Caco-2 (cell line): ENCODE measurements around the gene FAM221B. TPM values are rescaled to one million over a fixed set of nuclear protein-coding genes. Genes with fewer than 3 reads are reported as not detected.

Experiments used
- BruUV-seq: library from RNA; stranded (reverse); fragments of 400-500 nt; replicated peaks from 2 replicates; lab custom pipeline; 2021; lab: Mats Ljungman, UMichigan
- CTCF ChIA-PET: fragments of 300-600 bp; sonication (Branson Sonifier 250); formaldehyde crosslinking; loops from one replicate; lab custom pipeline; 2022; ENCODE audit warnings: antibody characterized with exemption; lab: Charles Lee
- POLR2A ChIA-PET: fragments of 300-600 bp; sonication (Branson Sonifier 250); formaldehyde crosslinking; loops from one replicate; lab custom pipeline; 2022; ENCODE audit warnings: antibody characterized with exemption; lab: Charles Lee
- DNase-seq, 2 experiments: peaks; one replicate each; pipeline versions ENCODE4 v3.0.0 to v3.0.0-alpha.2; 2020 to 2022
- H3K27me3 ChIP-seq: replicated peaks from 2 replicates; pipeline ENCODE4 v1.6.0; 2011; ENCODE audit warnings: low read length; ENCODE audit not compliant: control insufficient read depth, insufficient read depth
- H3K36me3 ChIP-seq: 2 replicates; pipeline ENCODE4 v1.5.1; 2011; ENCODE audit warnings: low read length; ENCODE audit not compliant: control insufficient read depth, insufficient read depth
- H3K4me1 ChIP-seq: fragments of 250-450 bp; sonication (Bioruptor Pico); 2 replicates; pipeline ENCODE4 v1.5.1; 2020; ENCODE audit warnings: mild to moderate bottlenecking
- H3K4me3 ChIP-seq: 2 replicates; pipeline ENCODE4 v1.5.1; 2011; ENCODE audit warnings: low read depth, mild to moderate bottlenecking, control low read depth, low read length
- H3K9me3 ChIP-seq: fragments of 250-450 bp; sonication (Bioruptor Pico); 2 replicates; pipeline ENCODE4 v1.5.1; 2020; ENCODE audit warnings: mild to moderate bottlenecking, moderate library complexity
- H3K27ac Mint-ChIP-seq: one replicate; pipeline ENCODE4 v1.8.0; 2022; ENCODE audit warnings: mixed read lengths; ENCODE audit not compliant: unreplicated experiment
- H3K27me3 Mint-ChIP-seq: one replicate; pipeline ENCODE4 v1.8.0; 2022; ENCODE audit warnings: mixed read lengths; ENCODE audit not compliant: insufficient read depth, unreplicated experiment
- H3K36me3 Mint-ChIP-seq: one replicate; pipeline ENCODE4 v1.8.0; 2022; ENCODE audit warnings: mild to moderate bottlenecking, mixed read lengths; ENCODE audit not compliant: insufficient read depth, unreplicated experiment
- H3K4me1 Mint-ChIP-seq: one replicate; pipeline ENCODE4 v1.8.0; 2022; ENCODE audit warnings: low read depth, mixed read lengths; ENCODE audit not compliant: unreplicated experiment
- H3K4me3 Mint-ChIP-seq: one replicate; pipeline ENCODE4 v1.8.0; 2022; ENCODE audit warnings: mild to moderate bottlenecking, moderate library complexity, mixed read lengths; ENCODE audit not compliant: unreplicated experiment
- H3K9me3 Mint-ChIP-seq: one replicate; pipeline ENCODE4 v1.8.0; 2022; ENCODE audit warnings: mixed read lengths; ENCODE audit not compliant: unreplicated experiment
- CTCF ChIP-seq, 2 experiments: fragments of 200-600 bp in 1 of 2; IDR thresholded peaks; 1 replicate in 1 of 2; 2 replicates in 1 of 2; pipeline versions ENCODE4 v1.5.1 to v1.8.0; 2011 to 2022; ENCODE audit warnings: antibody characterized with exemption in 1 of 2, control low read depth in 1 of 2, inconsistent platforms in 1 of 2, low read depth in 1 of 2, low read length in 1 of 2, mild to moderate bottlenecking in 1 of 2, moderate library complexity in 1 of 2; ENCODE audit not compliant: insufficient read depth in 1 of 2, severe bottlenecking in 1 of 2, unreplicated experiment in 1 of 2
- intact Hi-C: fragments of 100-400 bp; cut with micrococcal nuclease; formaldehyde crosslinking; loops from one replicate; pipeline ENCODE4 v1.10.0; 2022; ENCODE audit not compliant: unreplicated experiment
- total RNA-seq: library from RNA; stranded (reverse); gene quantifications from 2 replicates; pipeline ENCODE4 v1.2.3, GENCODE V29; 2022

The FAM221B gene
- total RNA-seq, 1 experiment from 2014 or later: not detected

DNA sequence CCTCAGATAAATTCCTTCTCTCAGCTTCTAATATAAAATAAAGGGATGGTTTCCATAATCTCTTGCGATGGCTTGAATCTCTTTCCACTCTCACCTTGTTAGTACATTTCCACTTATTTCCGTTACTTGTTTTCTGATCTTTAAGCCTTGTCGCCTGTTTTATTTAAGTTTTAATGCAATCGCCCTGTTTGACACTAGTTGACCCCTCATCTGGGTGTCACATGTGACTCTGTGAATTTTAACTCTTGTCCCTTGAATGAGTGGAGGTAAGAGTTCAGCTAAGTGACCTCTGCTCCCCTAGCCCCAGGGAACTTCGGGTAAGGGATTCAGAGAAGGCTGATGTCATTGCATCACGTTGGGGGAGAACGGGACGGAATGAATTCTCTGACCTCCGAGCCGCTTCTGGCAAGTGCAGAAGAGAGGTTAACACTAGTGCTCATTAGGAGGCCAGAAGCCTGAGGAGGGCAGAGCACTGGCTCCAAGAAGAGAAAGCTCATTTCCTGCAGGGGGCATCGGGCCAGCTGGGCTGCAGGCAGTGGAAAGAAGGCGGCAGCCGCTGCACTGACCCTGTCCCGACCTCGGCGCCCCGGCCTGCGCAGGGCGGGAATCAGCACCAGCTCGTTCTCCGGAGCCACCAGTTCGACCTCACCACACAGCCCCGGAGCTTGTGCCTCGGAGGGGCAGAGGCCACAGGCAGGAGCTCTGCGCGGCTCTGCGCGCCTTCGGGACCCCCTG lies 14.3 kb downstream of the FAM221B start:
- Mint-ChIP-seq H3K9me3 (no peaks in the 10 kb centered on the region), H3K4me3 (peak overlapping the region; percentile 93), H3K27me3 (no peaks in the 10 kb centered on the region), H3K27ac (peak overlapping the region; percentile 93), H3K36me3 (peaks cover 24% of the 10 kb centered on the region), H3K4me1 (peaks cover 14% of the 10 kb centered on the region)
- peak overlapping the region; percentile 79 for H3K4me3 ChIP-seq
- peak; percentile 36 to 45 for TF ChIP-seq CTCF (IDR thresholded peaks at IDR 0.05; ENCODE audit: insufficient read depth in 1 of 2, low read depth in 1 of 2, low read length in 1 of 2, severe bottlenecking in 1 of 2, unreplicated experiment in 1 of 2)
- peaks cover 20% of the 10 kb centered on the region for H3K4me1 ChIP-seq
- no peaks in the 10 kb centered on the region for H3K9me3 ChIP-seq
- peak; percentile 80 to 81 for DNase-seq
- TSS peak; percentile 50 for BruUV-seq
- intact Hi-C loops: loop anchor here (2.0 kb wide), 1 partner anchor 155 kb away; the partner anchor contains the start of genes CCDC107 and RMRP
- CTCF ChIA-PET: interaction anchor here (0.5 to 4.6 kb wide), 21 partner anchors 9 to 211 kb away, joined by 3 to 77 read pairs (median 5); partner anchors contain the start of genes FAM221B and TMEM8B
- no peaks in the 10 kb centered on the region for H3K27me3 ChIP-seq
- POLR2A ChIA-PET: interaction anchor here (0.5 to 1.2 kb wide), 7 partner anchors 13 to 1636 kb away, joined by 3 to 5 read pairs (median 4); partner anchors contain the start of genes CREB3, FAM221B, GBA2 and RGP1
- no peaks in the 10 kb centered on the region for H3K36me3 ChIP-seq

GRCh38 chr9:35813434-35814105 lies 15.0 kb downstream of the FAM221B start:
- peak overlapping the region; percentile 93 for H3K4me3 Mint-ChIP-seq
- H3K9me3 Mint-ChIP-seq: no peaks in the 10 kb centered on the region
- no peaks in the 10 kb centered on the region for H3K27me3 Mint-ChIP-seq
- ChIA-PET CTCF (interaction anchor here (0.5 to 4.6 kb wide), 13 partner anchors 9 to 210 kb away, joined by 3 to 77 read pairs (median 6); partner anchors contain the start of genes FAM221B and TMEM8B), POLR2A (interaction anchor here (0.6 to 1.2 kb wide), 5 partner anchors 12 to 1635 kb away, joined by 3 to 5 read pairs (median 4); partner anchors contain the start of genes CREB3, FAM221B, TLN1 and TMEM8B)
- H3K4me1 ChIP-seq: peaks cover 20% of the 10 kb centered on the region
- TSS peak; percentile 73 for BruUV-seq
- H3K9me3 ChIP-seq: no peaks in the 10 kb centered on the region
- H3K27ac Mint-ChIP-seq: peak overlapping the region; percentile 93
- H3K27me3 ChIP-seq: no peaks in the 10 kb centered on the region
- DNase-seq: peak; percentile 49 to 64
- TF ChIP-seq CTCF (IDR thresholded peaks at IDR 0.05; ENCODE audit: insufficient read depth in 1 of 2, low read depth in 1 of 2, low read length in 1 of 2, severe bottlenecking in 1 of 2, unreplicated experiment in 1 of 2): peak; percentile 47 to 63
- no peaks in the 10 kb centered on the region for H3K36me3 ChIP-seq
- intact Hi-C loops: loop anchor here (1.0 to 2.0 kb wide), 2 partner anchors 23 to 155 kb away; partner anchors contain the start of genes CCDC107 and RMRP
- H3K4me1 Mint-ChIP-seq: peaks cover 14% of the 10 kb centered on the region
- peak overlapping the region; percentile 79 for H3K4me3 ChIP-seq
- peaks cover 24% of the 10 kb centered on the region for H3K36me3 Mint-ChIP-seq
